ENCODE results near the gene ASGR2. TPM values are rescaled to one million over a fixed set of nuclear protein-coding genes. Genes with fewer than 3 reads are reported as not detected.
A peak's percentile ranks its signal among the peaks of the same experiment; 100 is the strongest.

The ASGR2 gene
- total RNA-seq, 1 donor from 2014 or later: 0.82 TPM

DNA sequence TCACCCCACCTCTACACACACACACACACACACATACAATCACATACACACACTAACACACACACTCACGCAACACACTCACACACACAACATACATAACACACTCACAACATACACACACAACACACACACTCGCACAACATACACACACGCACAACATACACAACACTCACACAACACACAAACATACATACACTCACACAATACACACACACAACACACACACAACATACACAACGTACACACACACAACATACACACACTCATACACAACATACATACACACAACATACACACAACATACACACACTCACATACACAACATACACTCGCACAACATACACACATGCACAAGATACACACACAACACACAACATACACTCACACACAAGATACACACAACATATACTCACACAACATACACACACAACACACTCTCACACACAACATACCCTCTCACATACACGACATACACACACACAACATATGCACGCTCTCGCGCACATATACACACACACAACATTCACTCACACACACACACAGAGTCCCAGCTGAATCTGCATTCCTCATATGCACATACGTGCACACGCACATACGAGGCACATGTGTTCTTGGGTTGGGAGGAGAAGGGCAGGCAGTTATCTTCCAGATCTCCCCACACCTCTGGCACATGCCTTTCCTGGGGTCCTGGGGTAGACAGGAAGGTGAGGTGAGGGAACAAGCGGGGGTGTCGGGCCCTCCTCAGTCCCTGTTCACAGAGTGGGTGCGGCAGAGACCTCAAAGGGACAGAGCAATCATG is 1.1 kb downstream of the ASGR2 start:
- TF ChIP-seq CTCF (conservative IDR thresholded peaks at IDR 0.05): no peak
- H3K36me3 Mint-ChIP-seq: no peaks in the 10 kb centered on the region
- H3K4me3 Mint-ChIP-seq: no peak overlapping the region
- no peak for DNase-seq (ENCODE audit: extremely low spot score, unreplicated experiment)
- no peak overlapping the region for H3K27ac Mint-ChIP-seq
- no peaks in the 10 kb centered on the region for H3K9me3 Mint-ChIP-seq
- peaks cover 2% of the 10 kb centered on the region for H3K27me3 Mint-ChIP-seq
- H3K4me1 Mint-ChIP-seq (ENCODE audit: unreplicated experiment): peaks cover 4% of the 10 kb centered on the region

GRCh38 chr17:7112510-7113108 is 2.0 kb downstream of the ASGR2 start:
- DNase-seq (ENCODE audit: extremely low spot score, unreplicated experiment): no peak
- Mint-ChIP-seq H3K4me3 (no peak overlapping the region), H3K36me3 (no peaks in the 10 kb centered on the region), H3K27ac (no peak overlapping the region), H3K4me1 (ENCODE audit: unreplicated experiment) (peaks cover 4% of the 10 kb centered on the region), H3K9me3 (no peaks in the 10 kb centered on the region), H3K27me3 (peaks cover 3% of the 10 kb centered on the region)
- no peak for TF ChIP-seq CTCF (conservative IDR thresholded peaks at IDR 0.05)

GRCh38 chr17:7111784-7112509 is 2.7 kb downstream of the ASGR2 start:
- DNase-seq (ENCODE audit: extremely low spot score, unreplicated experiment): no peak
- TF ChIP-seq CTCF (conservative IDR thresholded peaks at IDR 0.05): no peak
- peaks cover 4% of the 10 kb centered on the region for H3K4me1 Mint-ChIP-seq (ENCODE audit: unreplicated experiment)
- H3K9me3 Mint-ChIP-seq: no peaks in the 10 kb centered on the region
- H3K4me3 Mint-ChIP-seq: no peak overlapping the region
- no peak overlapping the region for H3K27ac Mint-ChIP-seq
- peaks cover 6% of the 10 kb centered on the region for H3K27me3 Mint-ChIP-seq
- no peaks in the 10 kb centered on the region for H3K36me3 Mint-ChIP-seq

GRCh38 chr17:7110617-7111306 is 3.9 kb downstream of the ASGR2 start:
- Mint-ChIP-seq H3K4me1 (ENCODE audit: unreplicated experiment) (peaks cover 4% of the 10 kb centered on the region), H3K9me3 (no peaks in the 10 kb centered on the region), H3K27me3 (peaks cover 6% of the 10 kb centered on the region), H3K36me3 (no peaks in the 10 kb centered on the region), H3K4me3 (no peak overlapping the region), H3K27ac (no peak overlapping the region)
- DNase-seq (ENCODE audit: extremely low spot score, unreplicated experiment): no peak
- TF ChIP-seq CTCF (conservative IDR thresholded peaks at IDR 0.05): no peak

DNA sequence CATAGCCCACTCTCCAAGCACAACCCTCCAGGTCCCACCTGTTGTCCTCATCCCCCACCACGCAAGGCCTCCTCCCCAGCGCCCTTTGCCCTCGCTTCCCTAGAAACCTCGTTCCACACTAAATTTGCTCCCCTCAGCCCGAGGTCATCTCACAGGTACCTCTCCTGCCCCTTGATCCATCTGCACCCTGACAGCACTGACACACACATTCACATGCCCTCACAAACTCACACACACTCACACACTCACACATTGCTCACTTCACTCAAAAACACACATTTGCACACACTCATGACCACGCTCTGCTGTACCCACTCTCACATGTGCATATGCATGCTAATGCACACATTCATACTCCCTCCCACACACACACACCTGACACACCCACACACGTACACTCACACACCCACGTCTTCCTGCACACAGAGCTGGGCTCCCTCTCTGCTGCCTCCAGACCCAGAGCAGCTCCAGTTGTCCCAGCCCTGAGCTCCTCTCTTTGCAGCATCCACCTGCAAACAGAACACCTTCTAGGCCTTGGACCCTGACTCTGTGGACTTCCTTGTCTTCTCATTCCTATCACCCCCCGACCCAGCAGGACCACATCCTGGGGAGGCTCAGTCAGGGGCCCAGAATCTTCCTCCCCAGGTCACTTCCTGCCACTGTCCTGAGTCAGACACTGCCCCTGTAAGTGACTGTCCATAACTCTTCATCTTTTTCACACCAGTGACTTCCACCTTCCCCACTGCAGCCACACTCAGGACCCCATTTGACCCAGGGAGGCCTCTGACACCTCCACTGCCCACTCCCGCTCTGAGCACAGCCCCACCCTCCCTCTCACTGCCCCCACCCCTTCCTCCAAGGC is 4.9 kb downstream of the ASGR2 start:
- no peak for DNase-seq (ENCODE audit: extremely low spot score, unreplicated experiment)
- H3K36me3 Mint-ChIP-seq: no peaks in the 10 kb centered on the region
- H3K27ac Mint-ChIP-seq: peak overlapping the region; percentile 63
- no peak for TF ChIP-seq CTCF (conservative IDR thresholded peaks at IDR 0.05)
- H3K27me3 Mint-ChIP-seq: peaks cover 6% of the 10 kb centered on the region
- H3K4me3 Mint-ChIP-seq: no peak overlapping the region
- no peaks in the 10 kb centered on the region for H3K9me3 Mint-ChIP-seq
- H3K4me1 Mint-ChIP-seq (ENCODE audit: unreplicated experiment): peaks cover 4% of the 10 kb centered on the region
